Esophagus muscularis mucosa (tissue), 3 donors: ENCODE results near the gene MED7.

Experiments used
- CTCF ChIP-seq, 3 experiments: fragments of 200-600 bp in 2 of 3; fragments of 450-650 bp in 1 of 3; sonication (generic) in 2 of 3; IDR thresholded peaks; one replicate each; pipeline ENCODE4 v1.5.1; 2017 to 2019; ENCODE audit warnings: antibody characterized with exemption in 3 of 3, mild to moderate bottlenecking in 2 of 3, moderate library complexity in 1 of 3
- POLR2A ChIP-seq: fragments of 450-650 bp; IDR thresholded peaks from one replicate; pipeline ENCODE4 v1.6.1; 2017; ENCODE audit warnings: antibody characterized with exemption, moderate library complexity, mild to moderate bottlenecking, low read depth
- POLR2AphosphoS5 ChIP-seq, 2 donors: sonication (generic); formaldehyde crosslinking; IDR thresholded peaks; one replicate each; pipeline ENCODE4 v1.6.1; 2017; ENCODE audit warnings: antibody characterized with exemption in 2 of 2

DNA sequence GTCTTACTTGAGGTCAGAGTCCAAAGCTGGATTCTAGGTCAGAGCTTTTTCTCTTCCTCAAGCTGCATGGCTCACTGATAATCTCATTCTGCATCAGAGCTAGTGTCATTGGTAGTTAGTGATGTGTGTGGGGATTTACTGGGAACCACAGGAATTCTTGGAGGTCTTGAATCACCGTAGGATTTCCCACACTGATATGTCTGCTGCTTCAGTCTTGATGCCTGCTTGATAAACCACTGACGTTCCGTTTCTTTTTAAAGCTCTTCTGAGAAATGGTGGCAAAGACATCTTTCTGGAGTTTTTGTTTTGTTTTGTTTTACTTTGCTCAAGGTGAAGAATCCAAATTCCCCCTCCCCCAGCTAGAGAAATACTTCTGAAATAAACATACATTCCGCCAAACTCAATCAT lies 24.6 kb upstream of the MED7 start:
- no peak for TF ChIP-seq POLR2AphosphoS5 (IDR thresholded peaks at IDR 0.05)
- no peak for TF ChIP-seq CTCF (IDR thresholded peaks at IDR 0.05)
- TF ChIP-seq POLR2A: no peak
